ENCODE results near the gene FAM13C. TPM values are rescaled to one million over a fixed set of nuclear protein-coding genes. Genes with fewer than 3 reads are reported as not detected.
"Not testable (repeated sequence)": the region's sequence is repeated elsewhere in the genome, so short reads cannot be mapped to it uniquely, and the experiment has no call there.

FAM13C gene
- 1.3 TPM for total RNA-seq

DNA sequence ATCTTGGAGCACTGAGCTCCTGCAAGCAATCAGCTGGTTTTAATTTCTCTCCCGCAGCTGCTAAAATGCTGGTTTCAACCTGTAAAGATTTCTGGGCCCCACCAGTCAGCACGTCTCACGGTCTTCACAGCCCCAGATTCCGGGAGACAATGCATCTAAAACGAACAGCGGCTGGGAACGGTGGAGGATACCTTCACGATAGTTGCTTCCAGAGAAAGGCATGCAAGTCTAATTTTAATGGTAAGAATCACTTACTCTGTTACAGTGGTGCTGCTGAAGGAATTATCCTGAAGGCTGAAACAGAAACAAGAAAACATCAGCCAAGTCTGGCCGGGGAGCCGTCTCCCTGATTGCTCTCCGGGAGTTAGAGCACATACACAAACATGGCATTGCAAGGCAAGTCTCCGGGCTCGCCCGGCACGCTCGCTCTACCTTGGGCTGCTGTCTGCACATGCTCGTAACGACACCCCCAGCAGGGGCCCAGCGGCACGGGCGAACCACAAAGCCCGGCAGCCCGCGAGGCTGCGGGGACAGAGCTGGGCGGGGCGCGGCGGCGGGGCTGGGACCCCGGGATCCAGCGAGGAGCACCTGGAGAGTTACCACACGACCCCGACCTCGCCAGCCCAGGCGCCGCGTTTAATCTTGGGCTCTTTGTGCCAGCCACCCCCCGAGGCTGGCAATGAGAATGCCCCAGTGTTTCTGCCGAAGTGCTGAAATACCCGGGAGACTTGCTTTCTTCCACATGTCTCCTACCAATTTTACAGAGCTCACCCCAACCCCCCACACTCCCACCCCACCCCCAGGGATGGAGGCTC, at the start of gene FAM13C:
Gene FAM13C, minus strand, starts transcription at position 406 of the 815 bp plus-strand sequence. Its CDS starts 89 bp downstream, at position 317.
- ATAC-seq (peak; percentile 93), DNase-seq (ENCODE audit: low spot score) (peak; percentile 75)

DNA sequence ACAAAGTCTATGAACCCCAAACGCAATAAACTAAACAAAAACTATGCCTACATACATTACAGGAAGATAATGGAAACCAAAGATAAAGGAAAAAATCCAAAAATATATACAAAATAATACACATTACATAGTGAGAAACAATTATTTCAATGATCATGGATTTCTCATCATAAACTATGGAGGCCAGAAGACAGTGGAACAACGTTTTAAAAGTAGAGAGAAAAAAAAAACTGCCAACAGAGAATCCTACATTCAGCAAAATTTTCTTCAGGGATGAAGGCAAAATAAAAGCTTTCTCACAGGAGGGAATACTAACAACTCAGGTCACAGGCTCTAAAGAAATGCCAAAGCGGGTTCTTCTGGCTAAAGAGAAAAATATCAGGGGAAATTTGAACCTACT, 42.9 kb upstream of the FAM13C start:
- ATAC-seq: no peak

DNA sequence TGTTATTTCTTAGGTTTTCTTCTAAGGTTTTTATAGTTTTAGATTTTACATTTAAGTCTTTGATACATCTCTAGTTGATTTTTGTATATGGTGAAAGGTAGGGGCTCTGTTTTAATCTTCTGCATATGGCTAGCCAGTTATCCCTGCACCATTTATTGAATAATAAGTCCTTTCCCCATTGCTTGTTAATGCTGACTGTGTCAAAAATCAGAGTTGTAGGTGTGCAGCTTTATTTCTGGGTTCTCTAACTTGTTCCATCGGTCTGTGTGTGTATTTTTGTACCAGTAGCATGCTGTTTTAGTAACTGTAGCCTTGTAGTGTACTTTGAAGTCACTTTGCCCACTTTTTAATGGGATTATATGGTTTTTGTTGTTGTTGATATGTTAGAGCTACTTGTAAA, 37.9 kb upstream of the FAM13C start:
- DNase-seq (ENCODE audit: low spot score) (no peak), ATAC-seq (no peak)

More for the DNA sequence above, 42.9 kb upstream of the FAM13C start:
- DNase-seq (ENCODE audit: low spot score): no peak

DNA sequence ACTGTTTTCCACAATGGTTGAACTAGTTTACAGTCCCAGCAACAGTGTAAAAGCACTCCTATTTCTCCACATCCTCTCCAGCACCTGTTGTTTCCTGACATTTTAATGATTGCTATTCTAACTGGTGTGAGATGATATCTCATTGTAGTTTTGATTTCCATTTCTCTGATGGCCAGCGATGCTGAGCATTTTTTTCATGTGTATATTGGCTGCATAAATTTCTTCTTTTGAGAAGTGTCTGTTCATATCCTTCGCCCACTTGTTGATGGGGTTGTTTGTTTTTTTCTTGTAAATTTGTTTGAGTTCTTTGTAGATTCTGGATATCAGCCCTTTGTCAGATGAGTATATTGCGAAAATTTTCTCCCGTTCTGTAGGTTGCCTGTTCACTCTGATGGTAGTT, 37.0 kb upstream of the FAM13C start:
- not testable (repeated sequence) for DNase-seq (ENCODE audit: low spot score); ATAC-seq

DNA sequence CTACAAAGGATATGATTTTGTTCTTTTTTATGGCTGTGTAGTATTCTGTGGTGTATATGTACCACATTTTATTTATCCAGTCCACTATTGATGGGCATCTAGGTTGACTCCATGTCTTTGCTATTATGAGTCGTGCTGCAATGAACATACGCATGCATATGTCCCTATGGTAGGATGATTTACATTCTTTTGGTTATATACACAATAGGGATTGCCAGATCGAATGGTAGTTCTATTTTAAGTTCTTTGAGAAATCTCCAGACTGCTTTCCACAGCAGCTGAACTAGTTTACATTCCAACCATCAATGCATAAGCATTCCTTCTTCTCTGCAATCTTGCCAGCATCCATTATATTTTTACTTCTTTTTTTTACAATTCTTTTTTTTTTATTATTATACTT, 35.6 kb upstream of the FAM13C start:
- no peak for DNase-seq (ENCODE audit: low spot score)
- ATAC-seq: no peak

DNA sequence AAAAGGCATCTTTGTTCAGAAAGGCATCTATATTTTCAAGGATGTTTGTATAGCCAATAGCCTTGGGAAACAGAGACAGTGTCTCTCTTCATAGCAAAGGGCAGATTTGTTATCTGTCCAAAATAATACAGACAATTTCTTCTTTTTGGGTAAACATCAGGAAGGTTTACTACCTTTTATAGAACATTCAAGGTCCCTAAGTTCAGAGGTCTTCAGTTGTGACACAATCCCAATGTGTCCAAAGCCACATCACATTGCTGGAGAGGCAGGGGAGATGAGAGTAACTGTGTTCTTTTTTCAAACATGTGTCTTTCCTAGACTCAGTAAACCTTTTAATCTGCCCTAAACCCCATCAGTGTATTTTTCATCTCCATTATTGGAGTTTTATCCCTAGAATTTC, 33.6 kb upstream of the FAM13C start:
- no peak for ATAC-seq

DNA sequence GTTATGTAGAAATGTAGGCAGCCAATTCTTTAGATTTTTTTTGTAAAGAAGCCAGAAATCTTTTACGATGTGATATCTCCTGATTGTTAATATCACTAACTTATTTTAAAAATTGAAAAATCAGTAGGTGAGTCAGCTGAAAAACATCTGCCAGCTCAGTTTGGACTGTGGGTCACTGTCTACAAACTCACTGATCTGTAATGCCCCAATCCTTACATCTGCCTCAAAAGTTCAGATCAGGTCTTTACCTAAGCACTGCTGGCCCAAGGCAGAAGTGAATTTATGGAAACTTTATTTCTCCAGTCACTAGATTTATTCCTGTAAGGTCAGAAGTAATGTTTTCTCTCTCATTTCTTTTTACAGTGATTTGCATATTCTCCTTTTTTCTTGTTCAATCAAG, 31.0 kb upstream of the FAM13C start:
- DNase-seq (ENCODE audit: low spot score): no peak
- no peak for ATAC-seq

More for the DNA sequence above, 33.6 kb upstream of the FAM13C start:
- no peak for DNase-seq (ENCODE audit: low spot score)

DNA sequence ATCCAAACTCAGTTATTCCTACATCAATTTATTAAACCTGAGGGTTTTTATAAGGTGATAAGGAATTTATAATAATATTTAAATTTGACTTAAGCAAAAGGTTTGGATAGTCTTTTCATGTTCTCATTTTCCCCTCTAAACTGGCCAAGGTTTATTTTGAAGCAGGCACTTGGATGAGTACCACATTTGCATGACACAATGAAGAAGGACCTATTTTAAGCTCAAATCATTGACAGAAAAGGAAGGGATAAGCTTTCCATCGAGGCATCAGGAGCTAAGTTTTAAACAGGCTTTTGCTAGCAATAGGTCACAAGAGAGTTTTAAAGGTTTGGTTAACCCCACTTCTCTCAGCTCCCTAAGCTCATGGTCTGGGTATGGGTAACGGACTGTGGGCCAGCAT, 28.7 kb upstream of the FAM13C start:
- ATAC-seq: no peak
- DNase-seq (ENCODE audit: low spot score): no peak

DNA sequence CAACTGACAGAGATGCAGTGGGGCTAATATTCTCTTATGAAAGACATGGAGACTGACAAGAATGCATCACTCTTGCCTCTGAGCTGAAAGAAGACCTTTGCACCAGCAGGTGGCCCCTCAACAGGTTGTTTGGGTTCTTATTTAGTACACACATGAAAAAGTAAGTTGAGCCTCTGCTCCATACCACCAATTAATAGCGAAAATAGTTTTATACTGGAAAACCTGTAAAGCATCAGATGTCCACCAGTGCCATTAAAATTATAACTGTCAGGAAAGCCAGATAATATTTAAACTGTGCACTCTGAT, 26.3 kb upstream of the FAM13C start:
- DNase-seq (ENCODE audit: low spot score): no peak
- no peak for ATAC-seq

DNA sequence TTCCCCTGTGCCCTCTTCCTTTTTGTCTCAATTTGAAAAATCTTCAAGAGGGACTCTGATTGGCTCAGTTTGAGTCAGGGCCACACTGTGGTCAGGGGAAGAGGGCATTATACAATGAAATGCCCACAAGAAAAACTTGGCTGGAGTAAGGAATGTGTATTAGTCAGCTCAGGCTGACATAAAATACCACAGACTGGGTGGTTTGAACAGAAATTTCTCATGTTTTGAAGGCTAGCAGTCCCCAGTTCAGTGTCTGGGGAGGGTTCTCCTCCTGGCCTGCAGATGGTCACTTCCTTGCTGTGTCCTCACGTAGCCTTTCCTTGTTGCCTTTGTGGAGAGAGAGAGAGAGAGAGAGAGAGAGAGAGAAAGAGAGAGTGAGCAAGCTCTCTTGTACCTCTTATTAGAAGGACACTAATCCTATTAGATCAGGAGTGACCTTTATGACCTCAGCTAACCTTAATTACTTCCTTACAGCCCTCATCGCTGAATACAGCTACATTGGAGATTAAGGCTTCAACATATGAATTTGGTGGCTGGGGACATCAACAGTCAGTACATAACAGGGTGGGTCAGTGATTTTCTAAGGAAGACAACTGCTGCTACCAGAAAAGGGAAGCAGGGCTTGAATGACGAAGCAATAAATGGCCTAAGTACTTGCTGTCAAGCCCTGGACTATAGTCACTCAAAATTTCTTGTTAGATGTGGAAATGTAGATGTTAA, 25.8 kb upstream of the FAM13C start:
- no peak for DNase-seq (ENCODE audit: low spot score)
- no peak for ATAC-seq

DNA sequence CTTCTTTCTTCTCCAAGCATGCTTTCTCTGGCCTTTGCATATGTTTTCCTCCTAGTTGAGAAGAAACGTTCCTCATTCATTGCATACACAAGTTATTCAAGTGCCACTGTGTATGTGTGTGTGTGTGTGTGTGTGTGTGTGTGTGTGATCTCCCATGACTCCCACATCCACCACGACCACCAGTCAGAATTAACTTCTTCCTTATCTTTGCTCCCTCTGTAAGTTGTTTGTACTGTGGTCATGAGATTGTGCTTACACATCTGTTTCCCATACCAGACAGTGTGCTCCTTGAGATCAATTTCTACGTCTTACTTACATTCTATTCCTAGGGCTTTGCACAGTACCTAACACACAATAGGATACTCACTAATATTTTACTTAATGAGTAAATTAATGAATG, 22.4 kb upstream of the FAM13C start:
- no peak for ATAC-seq

DNA sequence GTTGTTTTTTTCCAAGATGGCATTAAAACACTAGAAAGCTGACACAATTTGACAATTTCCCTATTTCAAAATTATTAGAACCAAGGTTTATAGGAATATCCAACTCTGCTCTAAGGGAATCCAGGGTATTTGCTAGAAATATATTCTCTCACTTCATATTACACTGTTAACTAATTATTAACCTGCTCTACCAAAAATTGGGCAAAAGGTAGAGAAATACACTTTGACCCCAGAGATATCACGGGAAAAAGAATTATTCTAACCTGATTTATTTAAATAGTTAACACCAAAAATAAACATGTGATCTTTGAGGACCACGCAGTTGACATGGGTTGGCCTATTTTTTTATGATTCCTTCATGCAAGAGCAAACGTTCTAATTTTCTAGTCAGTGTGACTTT, 21.6 kb upstream of the FAM13C start:
- ATAC-seq: peak; percentile 40
- DNase-seq (ENCODE audit: low spot score): no peak

More for the DNA sequence above, 22.4 kb upstream of the FAM13C start:
- DNase-seq (ENCODE audit: low spot score): no peak

DNA sequence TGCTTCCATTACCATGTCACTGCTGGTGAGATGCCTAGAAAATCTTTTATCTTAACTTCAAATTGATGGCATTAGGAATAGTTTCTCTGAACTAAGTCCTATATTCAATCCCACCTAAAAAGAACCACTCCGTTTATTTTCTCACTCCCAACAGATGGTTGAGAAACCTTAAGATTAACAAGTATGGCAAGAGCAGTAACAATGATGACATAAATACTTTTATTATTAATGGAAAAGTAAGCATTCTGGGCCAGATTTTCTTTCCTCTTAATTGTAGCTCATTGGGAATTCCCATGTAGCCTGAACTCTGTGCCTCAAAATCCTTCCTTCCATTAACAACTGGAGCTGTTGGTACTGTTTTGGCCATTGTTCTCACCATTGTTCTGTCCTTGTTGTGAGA, 21.1 kb upstream of the FAM13C start:
- DNase-seq (ENCODE audit: low spot score) (no peak), ATAC-seq (no peak)

DNA sequence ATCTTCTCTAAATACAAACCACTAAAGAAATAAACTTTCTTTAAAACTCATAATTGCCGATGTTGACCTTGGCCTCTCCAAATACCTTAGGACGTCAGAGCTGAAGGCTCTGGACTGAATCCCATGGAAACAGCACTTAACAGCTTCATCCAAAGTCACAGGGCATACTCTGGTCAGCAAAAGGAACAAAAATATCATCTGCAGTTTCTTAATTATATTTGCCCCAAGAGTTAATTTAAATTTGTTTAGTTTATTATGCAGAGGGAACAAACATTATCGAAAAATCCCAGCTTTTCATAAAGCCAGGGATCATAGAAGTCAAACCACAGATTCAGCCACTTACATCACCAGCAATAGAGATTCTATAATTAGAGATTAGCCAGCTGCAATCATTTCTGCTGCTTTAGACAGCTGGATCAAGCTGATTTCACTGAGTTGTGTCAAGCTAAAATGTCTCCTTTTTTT, 20.5 kb upstream of the FAM13C start:
- no peak for DNase-seq (ENCODE audit: low spot score)
- peak; percentile 31 for ATAC-seq

DNA sequence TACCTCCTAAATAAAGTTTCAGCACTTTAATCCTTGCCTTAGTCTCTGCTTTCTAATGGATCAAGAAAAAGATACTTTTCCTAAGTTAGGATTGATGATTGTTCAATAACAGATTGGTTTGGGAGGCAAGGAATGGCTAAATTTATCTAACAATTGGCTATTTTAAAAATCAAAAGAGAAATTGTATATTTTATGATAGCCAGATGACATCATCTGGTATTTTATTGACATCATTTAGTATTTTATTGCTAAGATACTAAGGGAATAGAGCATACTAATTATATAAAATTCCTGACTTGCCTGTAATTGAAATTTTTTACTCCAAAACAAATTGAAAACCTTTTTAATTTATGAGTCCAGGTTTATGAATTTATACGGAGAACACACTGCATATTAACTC, 19.3 kb upstream of the FAM13C start:
- no peak for DNase-seq (ENCODE audit: low spot score)
- ATAC-seq: no peak

DNA sequence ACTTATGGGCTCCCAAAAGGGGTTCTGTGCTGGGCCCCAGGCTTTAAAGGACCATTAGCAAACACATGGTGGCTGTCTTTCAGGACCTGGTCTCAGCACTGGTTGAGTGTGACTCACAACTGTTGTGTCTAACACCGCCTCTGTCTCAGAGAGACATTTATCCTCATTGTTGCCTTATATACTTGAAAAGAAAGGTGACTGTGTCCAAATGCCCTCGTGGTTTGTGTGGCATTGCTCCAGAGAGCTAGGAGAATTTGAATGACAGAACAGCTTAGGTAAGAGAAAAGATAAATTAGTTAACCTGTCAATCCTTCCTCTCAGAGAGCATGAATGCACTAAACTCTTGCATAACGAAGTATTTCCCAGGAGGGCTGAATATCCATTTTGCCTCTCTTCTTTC, 14.5 kb upstream of the FAM13C start:
- no peak for ATAC-seq
- DNase-seq (ENCODE audit: low spot score): no peak

DNA sequence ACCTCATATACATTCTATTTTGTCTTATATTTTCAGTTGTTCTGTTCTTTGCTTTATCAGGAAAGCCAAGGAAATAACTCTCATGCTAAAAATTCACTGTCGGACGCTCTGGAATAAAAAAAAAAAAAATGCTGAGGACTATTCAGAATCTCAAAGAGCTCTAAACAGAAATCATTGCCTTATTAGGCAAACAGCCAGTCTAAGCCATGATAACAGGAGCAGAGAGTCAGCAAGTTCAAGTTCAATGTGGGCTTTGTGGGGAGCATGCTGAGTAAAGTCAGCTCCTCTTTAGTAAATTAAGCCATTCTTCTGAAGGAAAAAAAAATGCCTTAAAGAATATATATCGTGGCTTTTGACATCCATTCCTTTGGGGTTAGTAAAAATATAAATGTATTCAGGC, 13.6 kb upstream of the FAM13C start:
- no peak for DNase-seq (ENCODE audit: low spot score)
- ATAC-seq: no peak

DNA sequence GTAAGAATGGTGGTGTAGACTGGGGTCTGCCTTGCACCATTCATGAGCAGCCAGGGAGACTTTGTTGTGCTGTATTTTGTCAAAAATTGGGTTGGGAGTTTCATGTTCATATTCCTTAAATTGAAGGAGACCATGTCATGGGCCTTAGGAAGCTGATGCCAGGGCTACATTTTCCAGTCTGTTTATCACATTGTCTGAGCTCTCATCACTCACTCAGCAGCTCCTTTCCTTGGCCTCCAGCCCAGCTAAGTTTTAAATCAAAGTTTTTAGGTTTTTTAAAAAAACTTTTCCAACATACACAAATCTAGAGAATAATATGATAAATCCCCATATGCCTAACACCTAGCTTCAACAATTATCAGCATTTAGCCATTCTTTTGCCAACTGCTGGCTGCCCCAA, 12.6 kb upstream of the FAM13C start:
- DNase-seq (ENCODE audit: low spot score) (no peak), ATAC-seq (no peak)

DNA sequence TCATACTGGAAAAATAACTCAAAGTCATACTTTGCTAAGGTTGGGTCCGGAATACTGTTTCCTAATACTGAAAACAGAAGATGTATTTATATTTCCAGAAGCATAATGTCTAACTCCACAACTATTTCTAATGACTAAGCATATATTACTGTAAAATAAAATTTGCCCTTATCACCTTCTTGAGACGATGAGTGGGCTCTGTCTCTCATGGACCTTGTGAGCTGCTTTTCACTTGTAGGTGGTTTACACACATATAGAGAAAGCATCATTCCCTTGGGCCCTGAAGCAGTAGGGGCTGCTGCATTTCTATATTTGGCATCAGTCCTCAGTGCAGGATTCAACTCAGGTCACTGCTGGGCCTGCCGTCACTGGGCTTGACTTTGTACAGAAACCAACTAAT, 10.7 kb upstream of the FAM13C start:
- DNase-seq (ENCODE audit: low spot score): no peak
- no peak for ATAC-seq

DNA sequence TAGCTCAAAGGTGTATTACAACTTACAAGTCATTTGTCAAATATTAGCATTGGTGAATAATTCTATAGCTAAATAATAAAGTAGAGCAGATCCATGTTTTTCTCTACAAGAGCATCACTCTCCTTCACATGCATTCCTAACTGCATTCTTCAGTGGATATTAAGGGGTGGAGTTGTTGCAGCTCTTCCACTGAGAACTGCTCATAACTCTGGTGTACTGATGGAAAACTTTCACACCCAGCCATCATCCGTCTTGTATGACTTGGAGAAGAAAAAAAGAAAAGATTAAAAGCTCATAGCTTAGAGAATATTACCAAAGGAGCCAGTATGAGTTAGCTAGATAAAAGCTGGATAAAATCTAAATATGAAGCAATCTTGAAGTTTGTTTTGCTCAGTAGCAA, 10.2 kb upstream of the FAM13C start:
- ATAC-seq (no peak), DNase-seq (ENCODE audit: low spot score) (no peak)

DNA sequence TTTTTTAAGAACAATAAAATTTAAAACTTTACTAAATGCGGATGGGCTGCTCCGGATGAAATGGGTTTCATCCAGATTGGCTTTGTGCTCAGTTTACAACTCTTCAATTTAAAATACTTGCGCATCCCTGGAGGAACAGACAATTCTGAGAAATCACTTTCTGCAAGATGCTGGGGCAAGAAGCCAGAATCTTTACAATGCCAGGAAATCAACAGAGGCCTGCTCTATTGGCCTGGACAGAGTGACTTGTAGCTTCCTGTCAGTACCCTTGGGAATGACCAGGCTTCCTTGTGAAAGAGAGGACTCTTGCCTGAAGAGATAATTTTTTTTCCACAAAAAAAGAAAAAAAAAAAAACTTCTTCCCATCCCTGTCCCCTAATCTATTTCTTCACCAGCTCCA, 3.9 kb upstream of the FAM13C start:
- ATAC-seq (no peak), DNase-seq (ENCODE audit: low spot score) (no peak)

DNA sequence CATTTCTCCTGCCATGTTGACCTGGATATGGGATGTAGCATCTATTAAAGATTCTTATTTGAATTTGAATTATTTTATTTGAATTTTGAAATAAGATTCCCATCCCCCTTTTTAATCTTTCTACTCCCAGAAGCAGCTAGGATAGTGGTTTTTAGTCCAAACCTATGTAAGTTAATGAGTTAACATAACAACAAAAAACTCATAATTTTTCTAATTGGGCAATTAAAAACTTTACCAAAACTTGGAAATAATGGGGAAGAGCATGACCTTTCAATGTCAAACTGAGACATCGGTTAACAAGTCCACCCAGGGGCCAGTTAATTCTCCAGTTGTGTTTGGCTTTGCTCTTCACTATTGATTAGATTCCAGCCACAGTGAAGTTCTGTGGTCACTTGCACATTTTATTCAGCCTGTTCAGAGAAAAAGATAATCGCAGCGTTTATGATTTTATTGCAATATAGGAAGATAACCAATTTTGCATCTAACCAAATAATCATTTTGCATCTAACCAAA, 1.2 kb upstream of the FAM13C start:
- DNase-seq (ENCODE audit: low spot score) (no peak), ATAC-seq (no peak)

All from left lobe of liver (tissue), 2 donors.